ENCODE results near the gene CMSS1. TPM values are rescaled to one million over a fixed set of nuclear protein-coding genes. Genes with fewer than 3 reads are reported as not detected.

The CMSS1 gene
- total RNA-seq, 4 donors from 2014 or later: 1.8 to 41.2 (median 17.0) TPM

DNA sequence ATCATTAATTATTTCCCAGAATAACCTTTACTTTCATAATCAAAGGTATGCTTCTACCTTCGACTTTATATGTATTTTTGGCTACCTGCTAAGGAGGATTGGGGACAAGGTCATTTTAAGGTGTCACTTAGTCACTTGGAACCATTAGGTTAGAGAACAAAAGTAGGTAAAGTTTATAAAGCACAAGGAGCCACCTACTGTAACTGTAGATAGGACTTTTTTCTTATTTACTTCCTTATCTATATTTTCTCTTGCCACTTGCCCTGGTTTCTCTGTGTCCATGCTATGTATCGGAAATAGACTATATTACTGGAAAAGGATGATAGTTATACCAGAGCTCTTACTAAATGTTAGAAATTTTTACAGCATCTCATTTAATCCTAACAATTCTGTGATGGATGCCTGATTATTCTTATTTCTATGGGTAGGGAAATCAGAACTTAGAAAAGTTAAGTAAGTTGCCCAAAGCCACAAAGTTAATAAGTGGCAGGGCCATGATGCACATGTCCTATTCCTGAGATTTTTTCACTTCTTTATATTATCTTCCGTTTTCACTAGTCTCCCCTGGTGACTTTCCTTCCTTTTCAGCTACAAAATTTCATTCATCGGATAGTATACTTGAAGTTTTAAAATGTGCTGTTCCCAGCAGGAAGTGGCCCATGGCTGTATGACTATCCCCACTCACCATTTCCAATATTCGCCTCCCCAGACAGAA lies 132.5 kb downstream of the CMSS1 start:
- Histone ChIP-seq H3K36me3 (no peaks in the 10 kb centered on the region), H3K4me3 (no peak overlapping the region), H3K4me1 (peaks cover 0 to 9% of the 10 kb centered on the region in 2 donors), H3K9me3 (no peaks in the 10 kb centered on the region), H3K27me3 (no peaks in the 10 kb centered on the region), H3K27ac (peak overlapping the region in 1 of 2 donors; percentile 53)
- intact Hi-C loops (cut with DNase I; ENCODE audit: low total_unique reads): no loop called here
- TF ChIP-seq, protein P1, sequence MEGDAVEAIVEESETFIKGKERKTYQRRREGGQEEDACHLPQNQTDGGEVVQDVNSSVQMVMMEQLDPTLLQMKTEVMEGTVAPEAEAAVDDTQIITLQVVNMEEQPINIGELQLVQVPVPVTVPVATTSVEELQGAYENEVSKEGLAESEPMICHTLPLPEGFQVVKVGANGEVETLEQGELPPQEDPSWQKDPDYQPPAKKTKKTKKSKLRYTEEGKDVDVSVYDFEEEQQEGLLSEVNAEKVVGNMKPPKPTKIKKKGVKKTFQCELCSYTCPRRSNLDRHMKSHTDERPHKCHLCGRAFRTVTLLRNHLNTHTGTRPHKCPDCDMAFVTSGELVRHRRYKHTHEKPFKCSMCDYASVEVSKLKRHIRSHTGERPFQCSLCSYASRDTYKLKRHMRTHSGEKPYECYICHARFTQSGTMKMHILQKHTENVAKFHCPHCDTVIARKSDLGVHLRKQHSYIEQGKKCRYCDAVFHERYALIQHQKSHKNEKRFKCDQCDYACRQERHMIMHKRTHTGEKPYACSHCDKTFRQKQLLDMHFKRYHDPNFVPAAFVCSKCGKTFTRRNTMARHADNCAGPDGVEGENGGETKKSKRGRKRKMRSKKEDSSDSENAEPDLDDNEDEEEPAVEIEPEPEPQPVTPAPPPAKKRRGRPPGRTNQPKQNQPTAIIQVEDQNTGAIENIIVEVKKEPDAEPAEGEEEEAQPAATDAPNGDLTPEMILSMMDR (IDR thresholded peaks at IDR 0.05): no peak
- no peak for TF ChIP-seq POLR2A (IDR thresholded peaks at IDR 0.05)
- no peak for DNase-seq

DNA sequence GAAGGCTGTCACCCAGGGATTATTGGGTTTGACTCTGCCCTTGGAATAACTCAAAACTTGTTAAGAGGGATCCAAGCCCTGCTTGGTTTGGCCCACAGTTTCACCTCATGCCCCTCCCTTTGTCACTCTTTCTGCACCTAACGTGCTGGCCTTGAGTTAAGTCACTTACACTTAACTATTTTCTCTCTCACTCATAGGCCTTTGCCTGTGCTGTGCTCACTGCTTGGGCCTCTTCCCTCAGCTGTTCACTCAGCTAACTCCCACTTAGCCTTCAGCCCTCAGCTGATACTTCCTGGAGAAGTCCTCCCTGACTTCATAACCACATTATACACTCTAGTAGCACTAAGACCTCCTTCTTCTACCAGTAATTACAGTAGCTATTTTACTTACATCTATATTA lies 133.3 kb downstream of the CMSS1 start:
- peaks cover 0 to 3% of the 10 kb centered on the region in 2 donors for H3K4me1 ChIP-seq
- H3K9me3 ChIP-seq: no peaks in the 10 kb centered on the region
- H3K27ac ChIP-seq: no peak overlapping the region
- H3K36me3 ChIP-seq: no peaks in the 10 kb centered on the region
- no peak for DNase-seq
- H3K4me3 ChIP-seq: no peak overlapping the region
- no peaks in the 10 kb centered on the region for H3K27me3 ChIP-seq
- TF ChIP-seq, protein P1 (IDR thresholded peaks at IDR 0.05): no peak
- TF ChIP-seq POLR2A (IDR thresholded peaks at IDR 0.05): no peak
- intact Hi-C loops (cut with DNase I; ENCODE audit: low total_unique reads): no loop called here

DNA sequence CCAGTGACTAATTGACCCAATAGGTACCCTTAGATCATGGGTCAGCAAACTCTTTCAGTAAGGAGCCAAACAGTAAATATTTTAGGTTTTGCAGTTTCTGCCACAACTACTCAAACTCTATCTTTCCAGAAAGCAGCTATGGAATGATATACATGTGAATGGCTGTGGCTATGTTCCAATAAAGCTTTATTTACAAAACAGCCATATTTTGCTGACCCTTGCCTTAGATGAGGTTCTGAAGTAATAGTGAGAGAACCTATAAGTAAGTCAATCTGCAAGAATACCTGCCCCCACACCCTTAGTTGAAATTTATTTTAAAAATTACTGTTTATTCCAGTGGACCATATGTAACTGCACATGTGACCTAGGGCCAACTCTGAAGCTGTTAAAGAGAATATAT lies 134.0 kb downstream of the CMSS1 start:
- H3K4me1 ChIP-seq: no peaks in the 10 kb centered on the region
- no peaks in the 10 kb centered on the region for H3K36me3 ChIP-seq
- no peaks in the 10 kb centered on the region for H3K27me3 ChIP-seq
- no peak for DNase-seq
- TF ChIP-seq, protein P1 (IDR thresholded peaks at IDR 0.05): no peak
- TF ChIP-seq POLR2A (IDR thresholded peaks at IDR 0.05): no peak
- H3K9me3 ChIP-seq: no peaks in the 10 kb centered on the region
- intact Hi-C loops (cut with DNase I; ENCODE audit: low total_unique reads): no loop called here
- H3K27ac ChIP-seq: no peak overlapping the region
- no peak overlapping the region for H3K4me3 ChIP-seq

DNA sequence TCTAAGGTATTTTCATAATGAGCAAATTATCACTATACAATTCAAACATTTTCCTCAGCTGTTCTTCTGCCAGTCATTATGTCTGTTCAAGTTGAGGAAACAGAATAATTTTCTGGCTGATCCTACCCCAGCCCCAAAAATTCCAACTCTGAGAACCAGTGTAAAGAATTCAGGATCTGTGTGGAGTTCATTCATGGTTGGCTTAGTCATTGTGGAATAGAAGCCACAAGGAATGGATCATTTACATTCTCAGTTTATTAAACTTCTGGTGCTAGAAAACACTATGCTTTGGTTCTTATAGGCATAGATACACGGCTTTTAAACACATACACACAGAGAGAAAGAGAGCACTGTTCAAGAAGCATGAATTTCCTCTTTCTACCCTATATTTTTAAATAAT lies 134.6 kb downstream of the CMSS1 start:
- H3K9me3 ChIP-seq: no peaks in the 10 kb centered on the region
- no peak overlapping the region for H3K27ac ChIP-seq
- no peaks in the 10 kb centered on the region for H3K4me1 ChIP-seq
- TF ChIP-seq POLR2A (IDR thresholded peaks at IDR 0.05): no peak
- TF ChIP-seq, protein P1 (IDR thresholded peaks at IDR 0.05): no peak
- no peak overlapping the region for H3K4me3 ChIP-seq
- H3K27me3 ChIP-seq: no peaks in the 10 kb centered on the region
- intact Hi-C loops (cut with DNase I; ENCODE audit: low total_unique reads): no loop called here
- H3K36me3 ChIP-seq: no peaks in the 10 kb centered on the region
- DNase-seq: no peak

DNA sequence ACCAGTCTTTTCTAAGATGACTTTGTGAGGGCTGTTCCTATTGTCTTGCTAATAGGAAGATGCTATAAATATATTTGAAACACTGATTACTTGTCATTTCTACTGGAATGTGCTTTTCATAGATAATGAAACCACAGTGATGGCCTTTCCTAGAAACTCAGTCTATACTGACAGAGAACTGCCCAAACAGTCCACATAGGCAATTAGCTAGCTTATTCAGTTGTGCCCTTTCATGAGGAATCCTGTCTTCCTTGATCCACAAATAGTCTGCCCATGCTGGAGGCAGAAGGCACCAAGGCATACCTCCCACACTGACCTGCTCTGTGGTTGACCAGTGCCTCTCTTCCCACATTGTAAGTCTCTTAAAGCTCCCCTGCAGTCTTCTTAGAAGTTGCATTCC lies 135.9 kb downstream of the CMSS1 start:
- Histone ChIP-seq H3K36me3 (no peaks in the 10 kb centered on the region), H3K27me3 (no peaks in the 10 kb centered on the region), H3K27ac (no peak overlapping the region), H3K4me1 (no peaks in the 10 kb centered on the region), H3K4me3 (no peak overlapping the region), H3K9me3 (no peaks in the 10 kb centered on the region)
- TF ChIP-seq POLR2A (IDR thresholded peaks at IDR 0.05): no peak
- TF ChIP-seq, protein P1 (IDR thresholded peaks at IDR 0.05): no peak
- intact Hi-C loops (cut with DNase I; ENCODE audit: low total_unique reads): no loop called here
- no peak for DNase-seq

Data from uterus (tissue), 4 donors.